GM21786 (cell line): ENCODE results near the gene VAV3.

Experiments
- ATAC-seq: cut with Tn5 transposase; IDR thresholded peaks from one replicate; pipeline ENCODE4 v1.9.1; 2021; ENCODE audit not compliant: unreplicated experiment

Gene VAV3

DNA sequence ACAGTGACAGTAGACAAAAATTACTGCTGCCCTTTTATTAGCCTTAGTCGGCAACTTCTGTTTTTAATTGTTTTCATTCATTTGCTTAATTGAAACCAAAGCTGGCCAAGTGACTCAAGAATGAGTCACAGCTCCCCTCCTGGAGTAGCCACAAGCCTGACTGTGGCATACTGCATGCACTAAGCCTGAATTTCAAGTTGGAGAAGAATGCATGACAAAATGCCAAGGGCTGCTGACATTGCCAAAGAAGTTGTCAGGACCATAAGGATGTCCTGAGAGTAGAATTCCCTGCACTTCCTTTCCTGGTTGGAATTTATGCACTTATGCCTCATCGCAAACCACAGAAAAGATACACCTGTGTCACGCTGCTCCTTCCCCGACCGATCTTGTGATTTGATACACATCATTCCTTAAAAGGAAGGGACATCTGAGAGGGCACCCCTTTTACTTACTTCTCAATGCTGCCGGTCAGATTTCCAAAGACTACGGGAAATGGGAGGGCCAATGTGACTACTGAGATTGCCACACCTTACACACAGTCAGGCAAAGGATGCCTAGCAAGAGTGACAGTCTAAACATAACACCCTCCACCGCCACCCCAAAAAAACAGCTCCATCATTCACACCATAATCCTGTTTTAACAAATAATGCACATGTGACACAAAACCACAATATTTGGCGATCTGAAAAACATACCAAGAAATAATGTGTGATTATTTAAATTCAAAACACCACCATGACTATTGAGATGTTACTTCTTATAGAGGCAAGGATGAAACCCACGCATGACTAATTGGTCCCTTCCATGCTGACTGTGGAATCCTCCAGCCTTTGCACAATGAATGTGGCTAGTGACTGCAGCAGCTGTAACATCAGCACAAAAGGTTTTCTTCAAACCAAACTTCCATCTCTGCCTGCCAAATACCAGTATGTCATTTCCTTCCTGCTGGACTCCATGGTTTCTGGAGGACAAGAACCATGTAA, 28.2 kb downstream of the VAV3 start:
- ATAC-seq, result peak; percentile 38

DNA sequence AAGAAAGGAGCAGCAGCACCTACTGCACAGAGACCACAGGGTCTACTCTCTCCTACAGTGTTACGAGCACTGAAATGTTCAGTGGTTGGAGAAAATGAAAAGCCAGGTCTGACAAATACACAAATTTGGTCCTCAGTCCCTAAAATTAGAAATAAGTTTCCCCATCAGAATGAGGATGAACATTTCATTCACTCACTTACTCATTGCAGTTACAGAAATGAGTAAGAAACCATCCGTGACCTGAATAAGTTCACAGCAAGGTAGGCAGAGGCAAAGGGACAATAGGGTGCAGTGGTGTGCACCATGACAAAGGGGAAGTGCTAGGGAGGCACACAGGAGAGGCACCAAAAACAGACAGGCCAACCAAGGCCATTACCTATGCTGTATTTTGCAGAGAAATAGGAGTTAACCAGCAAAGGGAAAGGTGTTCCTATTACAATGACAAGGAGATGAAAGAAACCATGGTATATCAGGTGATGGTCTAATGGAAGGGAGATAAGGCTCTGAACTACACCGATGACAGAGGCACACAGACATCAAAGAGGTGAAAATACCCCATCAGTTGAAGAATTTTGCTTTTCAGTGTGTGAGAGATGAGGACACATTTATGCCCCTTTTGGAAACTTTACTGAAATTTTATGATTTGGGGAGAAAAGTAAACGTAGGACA, 29.4 kb downstream of the VAV3 start:
- peak; percentile 87 for ATAC-seq

DNA sequence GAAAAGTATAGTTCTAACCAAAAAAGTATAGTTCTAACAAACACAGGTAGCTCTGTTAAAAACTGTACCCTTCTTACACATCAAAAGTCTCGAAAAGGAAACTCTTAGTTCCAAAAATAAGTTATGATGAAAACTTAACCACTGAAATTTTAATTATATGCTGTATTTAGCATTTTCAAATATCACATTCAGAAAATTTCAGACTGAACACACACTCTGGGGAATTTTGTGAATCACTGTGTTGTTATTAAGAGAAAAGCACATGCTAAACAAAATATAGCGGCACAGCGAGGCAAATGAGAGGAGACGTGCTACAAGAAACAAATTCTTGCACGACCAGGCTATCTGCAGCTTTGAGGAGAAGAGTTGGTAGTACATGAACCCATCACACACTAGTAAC, 30.4 kb downstream of the VAV3 start:
- ATAC-seq, result peak; percentile 33

DNA sequence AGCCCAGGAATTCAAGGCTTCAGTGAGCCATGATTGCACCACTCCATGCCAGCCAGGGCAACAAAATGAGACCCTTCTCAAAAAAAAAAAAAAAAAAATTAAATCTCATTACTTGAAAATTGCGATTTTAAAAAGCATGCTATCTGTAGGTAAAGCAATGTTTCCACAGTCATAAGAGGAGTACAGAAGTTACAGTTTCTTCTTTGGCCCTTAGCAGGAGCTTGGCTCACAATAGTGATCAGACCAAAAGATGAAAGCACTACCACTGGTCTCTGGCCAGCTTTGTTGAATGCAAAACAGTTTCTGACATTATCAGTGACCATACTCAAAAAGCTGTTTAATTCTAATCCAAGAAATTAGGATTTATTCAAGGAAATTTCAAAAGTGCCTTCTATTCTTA, 31.2 kb downstream of the VAV3 start:
- ATAC-seq, result no peak

DNA sequence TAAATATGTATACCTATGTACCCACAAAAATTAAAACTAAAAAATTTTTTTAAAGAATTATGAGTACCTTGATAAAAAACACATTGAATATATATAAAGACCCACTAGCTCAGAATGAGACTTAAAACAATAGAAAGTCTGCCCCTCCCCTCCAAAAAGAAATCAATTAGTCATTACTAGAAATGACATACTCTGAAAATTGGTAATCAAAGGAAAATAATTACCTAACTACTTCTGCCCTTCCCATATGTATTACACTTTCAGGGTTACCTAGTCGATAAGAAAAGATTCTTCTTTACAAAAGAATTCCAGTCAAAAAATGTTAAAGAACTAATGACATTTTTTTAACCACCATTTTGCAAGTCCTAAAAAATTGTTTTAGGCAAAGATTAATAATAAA, 34.7 kb downstream of the VAV3 start:
- ATAC-seq, result no peak

DNA sequence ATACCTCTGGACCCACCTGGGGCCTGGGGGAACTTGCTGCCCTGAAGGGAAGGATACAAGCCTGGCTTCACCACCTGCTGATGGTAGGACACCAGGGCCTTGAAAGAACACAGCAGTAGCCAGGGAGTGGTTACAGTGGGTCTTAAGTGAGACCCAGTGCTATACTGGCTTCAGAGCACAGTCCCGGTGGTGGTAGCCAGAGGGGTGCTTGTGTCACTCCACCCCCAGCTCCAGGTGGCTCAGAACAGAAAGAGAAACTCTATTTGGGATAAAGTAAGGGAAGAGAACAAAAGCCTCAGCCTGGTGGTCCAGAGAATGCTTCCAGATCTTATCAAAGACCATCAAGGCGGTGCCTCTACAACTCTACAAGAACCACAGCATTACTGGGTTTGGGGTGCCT, 37.2 kb downstream of the VAV3 start:
- ATAC-seq, result no peak

DNA sequence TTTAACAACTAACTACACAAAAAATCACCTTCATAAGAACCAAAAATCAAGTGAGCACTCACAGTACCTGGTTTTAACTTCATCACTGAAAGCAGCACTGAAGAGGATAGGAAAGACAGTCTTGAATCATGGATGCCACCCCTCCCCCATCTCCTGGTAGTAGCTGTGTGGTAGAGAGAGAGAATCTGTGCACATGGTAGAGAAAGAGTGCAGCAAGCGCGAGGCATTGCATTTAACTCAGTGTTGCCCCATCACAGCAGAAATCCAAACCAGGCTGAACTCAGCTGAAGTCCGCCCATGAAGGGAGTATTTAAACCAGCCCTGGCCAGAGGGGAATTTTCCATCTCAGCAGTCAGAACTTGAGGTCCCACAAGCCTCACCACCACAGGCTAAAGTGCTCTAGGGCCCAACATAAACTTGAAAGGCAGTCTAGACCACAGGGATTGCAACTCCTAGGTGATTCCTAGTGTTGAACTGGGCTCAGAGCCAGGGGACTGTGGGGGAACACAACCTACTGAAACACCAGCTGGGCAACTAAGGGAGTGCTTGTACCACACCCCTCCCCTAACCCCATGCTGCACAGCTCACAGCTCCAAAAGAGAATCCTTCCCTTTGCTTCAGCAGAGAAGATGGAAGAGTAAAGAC, 38.4 kb downstream of the VAV3 start:
- no peak for ATAC-seq

DNA sequence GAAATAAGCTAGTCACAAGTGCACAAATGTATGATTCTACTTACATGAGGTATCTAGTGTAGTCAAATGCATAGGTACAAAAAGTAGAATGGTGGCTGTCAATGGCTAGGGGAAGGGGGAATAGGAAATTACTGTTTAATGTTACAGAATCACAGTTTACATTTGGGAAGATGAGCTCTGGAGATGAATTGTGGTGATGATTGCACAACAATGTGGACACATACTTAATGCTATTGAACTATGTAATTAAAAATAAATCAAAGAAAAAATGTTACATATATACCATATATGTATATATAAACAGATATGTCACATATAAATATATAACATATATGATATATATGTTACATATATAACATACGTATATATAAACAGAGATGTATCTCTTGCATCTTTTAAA, 39.4 kb downstream of the VAV3 start:
- no peak for ATAC-seq

DNA sequence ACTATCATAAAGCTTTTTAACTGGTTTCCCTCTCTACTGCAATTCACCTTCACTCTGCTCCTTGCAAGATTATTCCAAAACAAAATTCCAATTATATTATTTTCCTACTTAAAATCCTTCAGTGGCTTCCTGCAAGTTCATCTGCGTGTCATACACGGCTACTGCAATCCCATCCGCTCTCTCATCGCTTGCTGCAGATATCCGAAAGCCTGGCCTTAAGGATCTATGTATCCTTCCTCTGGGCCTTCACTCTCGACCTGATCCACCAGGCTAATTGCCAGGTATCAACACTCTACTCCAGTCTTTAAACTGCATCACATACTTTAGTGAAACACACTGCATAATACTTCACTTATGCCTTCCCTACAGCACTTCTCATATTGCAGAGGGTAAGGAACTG, 44.0 kb downstream of the VAV3 start:
- no peak for ATAC-seq

DNA sequence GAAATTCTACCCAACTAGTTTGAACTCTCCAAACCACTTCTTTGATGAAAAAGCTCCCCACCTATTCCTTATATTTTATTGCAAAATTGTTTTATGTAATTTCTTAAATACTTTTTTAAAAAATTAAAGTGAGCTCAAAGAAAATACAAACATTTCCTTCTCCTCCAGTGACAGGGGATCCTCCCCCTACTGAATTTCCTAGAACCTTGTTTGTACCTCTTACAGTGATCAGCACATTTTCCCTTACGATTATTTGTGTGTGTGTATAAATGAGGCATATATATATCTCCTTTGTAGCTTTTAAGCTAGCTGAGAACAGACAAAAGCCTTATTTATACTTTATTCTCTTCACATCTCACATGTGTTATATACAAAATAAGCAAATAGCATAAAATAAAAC, 44.4 kb downstream of the VAV3 start:
- ATAC-seq, result no peak

DNA sequence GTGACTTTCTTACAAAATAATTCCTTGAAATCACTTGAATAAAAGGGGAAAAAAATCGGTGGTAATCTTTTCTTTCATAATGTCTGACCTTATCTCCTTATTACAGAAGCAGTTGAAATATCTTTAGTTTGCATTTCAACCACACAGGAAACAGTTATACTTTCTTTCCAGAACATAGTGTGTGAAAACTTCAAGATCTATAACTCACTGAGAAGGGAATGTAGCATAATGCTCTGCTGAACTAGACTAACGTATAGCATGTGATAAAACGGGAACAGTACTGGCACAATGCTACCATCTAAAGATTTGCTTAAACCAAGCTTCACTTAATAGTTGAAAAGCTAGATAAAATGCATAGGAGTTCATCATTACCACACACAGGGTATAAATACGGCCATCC, 45.0 kb downstream of the VAV3 start:
- ATAC-seq, result no peak

DNA sequence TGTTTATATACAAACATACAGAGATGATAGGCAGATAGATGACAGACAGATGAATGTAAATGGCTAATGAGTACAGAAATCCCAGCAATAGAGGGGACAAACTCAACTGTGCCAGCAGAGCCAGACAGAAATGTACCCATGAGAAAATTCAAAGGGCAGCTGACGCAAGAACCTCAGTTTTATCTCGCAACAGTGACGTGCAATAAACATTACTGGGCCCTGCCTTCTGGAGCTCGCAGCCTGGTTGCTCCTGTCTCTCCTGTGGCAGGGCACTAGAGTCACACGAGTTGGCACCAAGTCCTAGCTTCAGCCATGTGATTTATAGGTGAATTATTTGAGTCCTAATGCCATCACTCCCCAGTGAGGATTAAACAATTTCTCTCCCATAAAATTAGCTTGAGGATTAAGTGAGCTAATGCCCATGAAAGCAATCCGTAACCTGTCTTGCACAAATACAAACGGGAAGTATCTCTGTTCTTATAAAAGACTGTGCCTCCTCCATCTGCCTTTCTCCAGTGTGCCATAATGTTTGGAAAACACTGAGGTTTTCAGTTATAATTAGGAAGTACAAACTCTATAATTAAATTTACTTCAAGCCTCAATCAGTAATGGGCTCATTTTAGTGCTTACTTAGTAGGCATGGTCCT, 50.7 kb downstream of the VAV3 start:
- no peak for ATAC-seq

DNA sequence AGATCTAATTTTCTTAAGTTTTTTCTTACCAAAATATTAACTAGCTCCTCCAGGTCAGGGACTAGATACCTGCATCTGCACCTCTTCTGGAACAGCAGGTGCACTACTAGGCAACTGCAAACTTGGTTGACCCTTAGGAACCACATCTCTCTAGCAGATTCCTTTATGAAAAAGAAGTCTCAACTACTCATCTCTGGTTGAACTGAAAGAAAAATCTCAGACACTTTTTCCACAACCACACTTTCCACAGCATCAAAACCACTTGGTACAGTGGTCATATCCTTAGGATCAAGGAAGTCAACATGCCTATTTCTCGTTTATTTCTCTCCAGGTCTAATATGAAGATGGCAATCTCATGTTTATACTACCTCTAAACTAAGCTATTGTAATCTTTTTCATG, 52.3 kb downstream of the VAV3 start:
- no peak for ATAC-seq

DNA sequence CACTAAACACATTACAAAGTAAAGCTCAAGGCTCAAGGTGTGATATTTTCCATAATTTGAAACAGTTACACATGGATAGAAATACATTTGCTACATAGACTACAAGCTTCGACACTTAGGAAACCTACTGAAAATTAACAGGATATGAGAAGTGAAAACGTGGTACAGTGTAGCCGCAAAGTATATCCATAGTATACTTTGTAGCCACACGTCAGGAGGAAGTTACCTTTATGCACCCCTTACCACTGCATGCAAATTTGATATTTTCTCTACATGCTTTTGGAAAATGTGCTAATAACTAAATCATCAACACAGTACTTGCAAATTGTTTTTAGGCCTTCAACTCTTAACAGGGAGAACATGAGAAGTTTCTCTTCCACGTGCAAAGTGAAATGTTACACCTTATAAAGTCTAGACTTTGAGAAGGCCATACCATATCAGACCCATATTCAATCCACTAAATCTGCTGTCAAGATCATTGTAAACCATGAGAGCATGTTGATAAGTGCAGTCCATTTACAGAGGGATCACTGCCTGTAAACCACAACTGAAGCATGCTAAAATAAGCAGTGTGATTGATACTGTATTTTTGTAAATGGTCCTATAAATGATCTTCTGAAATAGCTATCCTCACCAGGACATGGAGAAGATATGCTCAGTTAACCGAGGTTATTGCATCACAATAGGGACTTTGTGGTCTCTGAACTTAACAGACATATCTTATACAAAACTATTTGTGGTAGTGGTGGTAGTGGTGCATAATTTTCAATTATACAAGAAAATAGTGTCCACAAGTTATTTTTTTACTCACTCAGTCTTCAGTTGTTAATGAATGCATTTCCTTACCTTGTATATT, 64.7 kb downstream of the VAV3 start:
- ATAC-seq, result no peak

DNA sequence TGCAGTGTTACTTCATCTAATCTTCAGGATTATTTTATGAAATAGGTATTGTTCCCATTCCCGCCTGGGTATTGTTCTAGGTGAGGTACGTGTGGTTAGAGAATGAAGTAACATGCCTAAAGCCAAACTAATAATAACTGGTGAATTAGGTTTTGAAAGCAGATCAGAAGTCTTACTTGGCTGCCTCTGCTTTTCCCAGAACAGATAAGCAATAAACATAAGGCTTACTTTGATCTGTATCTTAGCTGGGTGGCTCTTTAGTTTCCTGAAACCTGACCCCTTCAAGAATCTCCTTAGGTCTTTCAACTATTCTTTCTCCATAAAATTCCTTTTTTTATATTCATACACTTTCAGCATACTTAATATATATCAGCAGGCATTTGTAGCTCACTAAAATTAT, 65.3 kb downstream of the VAV3 start:
- no peak for ATAC-seq

DNA sequence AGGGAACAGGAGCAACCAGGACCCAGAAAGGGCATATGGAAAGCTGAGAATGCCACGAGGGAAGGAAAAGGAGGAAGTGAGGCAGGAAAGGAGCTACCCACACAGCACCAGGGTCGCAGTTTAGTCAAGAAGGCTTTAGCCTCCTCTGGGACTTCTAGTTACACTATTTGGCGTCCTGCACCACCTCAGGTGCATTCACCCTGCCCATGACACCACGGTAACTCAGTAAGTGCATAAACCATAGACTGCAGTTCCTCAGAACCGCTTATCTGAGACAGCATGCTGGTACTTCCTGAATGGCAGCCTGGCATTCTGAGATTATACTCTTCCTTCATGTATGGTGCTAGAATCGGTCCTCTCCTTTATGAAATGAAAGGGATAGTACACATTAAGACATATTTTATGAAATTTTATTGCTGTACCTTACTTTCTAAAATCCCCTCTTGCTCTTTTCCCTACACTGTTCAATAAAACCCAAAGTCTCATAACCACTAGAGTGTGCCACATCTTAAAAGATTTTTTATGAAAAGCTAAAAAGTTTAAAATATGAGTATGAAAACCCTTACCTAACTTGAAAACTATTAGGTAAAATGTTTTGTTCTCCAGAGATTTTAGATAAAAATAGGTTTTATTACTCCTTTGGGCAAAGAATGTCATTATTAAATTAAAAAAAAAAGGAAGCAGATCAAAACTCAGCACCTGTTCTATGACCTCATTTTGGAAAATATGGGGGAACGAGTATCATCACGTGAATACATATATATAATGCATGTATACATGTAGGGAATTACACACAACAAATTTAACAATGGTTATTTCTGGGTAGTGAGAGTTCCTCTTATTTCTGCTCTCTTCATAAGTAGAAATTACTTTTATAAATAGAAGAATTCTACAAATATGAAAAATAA, 67.3 kb downstream of the VAV3 start:
- ATAC-seq, result no peak

DNA sequence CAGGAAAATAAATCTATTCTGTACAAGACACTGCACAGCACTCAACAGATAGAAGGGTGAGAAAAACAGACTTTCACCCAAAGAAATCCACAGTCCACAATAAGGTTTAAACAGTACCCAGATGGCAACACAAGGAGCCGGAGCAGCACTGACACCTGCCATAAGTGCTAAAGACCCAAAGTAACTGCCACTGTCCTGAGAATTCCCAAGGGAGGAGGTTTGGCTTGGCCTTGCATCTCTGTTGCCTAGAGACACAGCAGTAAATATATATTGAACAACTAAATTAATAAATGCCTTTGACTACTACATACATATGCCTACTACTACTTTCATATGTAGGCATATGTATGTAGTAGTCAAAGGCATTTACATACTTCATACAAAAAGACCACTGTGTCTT, 68.0 kb downstream of the VAV3 start:
- ATAC-seq, result no peak

DNA sequence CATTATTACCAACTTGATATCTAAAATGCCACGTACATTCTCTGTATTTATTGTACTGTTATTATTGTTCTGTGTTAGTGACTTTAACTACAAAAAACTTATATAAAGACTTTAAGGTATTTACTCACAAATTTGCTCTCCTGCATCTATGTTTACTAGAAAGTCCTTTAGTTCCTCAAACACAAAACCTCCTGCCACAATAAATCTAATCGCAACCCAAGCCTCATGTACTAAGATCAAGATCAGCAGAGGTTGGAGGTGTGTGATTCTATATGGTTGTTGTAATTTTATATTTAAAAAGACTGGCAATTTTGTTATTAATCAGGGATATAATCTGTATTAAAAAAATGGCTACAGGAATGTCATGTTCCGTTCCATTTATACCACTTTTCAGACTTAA, 68.6 kb downstream of the VAV3 start:
- ATAC-seq, result no peak

DNA sequence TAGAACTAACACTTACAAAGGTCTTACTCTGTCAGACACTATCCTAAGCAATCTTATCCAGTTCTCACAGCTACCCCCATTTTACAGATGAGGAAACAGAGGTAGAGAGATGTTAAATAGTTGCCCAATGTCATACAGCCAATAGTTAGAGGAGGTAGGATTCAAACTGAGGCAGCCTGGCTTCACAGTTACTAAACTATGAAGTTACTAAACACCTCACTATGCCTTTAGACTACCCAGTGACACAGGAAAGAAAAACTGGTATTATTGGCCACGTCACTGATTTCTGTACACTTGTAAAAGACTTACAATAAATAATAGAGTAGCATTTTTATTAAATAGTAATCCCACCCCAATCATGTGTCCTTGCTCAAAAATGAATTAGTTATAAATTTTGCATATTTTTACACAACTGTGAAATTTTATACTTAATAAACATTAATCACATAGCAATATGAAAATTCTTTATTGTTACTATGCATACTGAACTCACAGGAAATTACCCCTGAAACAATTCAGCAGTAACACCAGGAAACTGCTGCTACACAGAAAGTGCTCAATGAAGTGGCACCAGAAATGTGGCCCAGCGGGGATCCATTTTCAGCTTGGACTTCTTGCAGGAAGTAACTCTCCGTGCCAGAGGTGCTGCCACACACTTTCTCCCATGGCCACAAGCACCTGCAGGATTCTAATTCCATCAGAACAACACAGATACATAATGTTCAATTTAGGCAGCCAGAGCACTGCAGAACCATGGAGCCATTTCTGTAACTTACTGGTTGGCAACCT, 69.4 kb downstream of the VAV3 start:
- ATAC-seq, result no peak
